Measurements from ENCODE around the gene CACNA2D3. TPM values are rescaled to one million over a fixed set of nuclear protein-coding genes. Genes with fewer than 3 reads are reported as not detected.
"Not testable (repeated sequence)": the region's sequence is repeated elsewhere in the genome, so short reads cannot be mapped to it uniquely, and the experiment has no call there.

Gene CACNA2D3
- polyA plus RNA-seq, 1 donor (not counting 4 experiments of a cell fraction or from before 2014, with no cell fraction given) = 0.08 TPM

DNA sequence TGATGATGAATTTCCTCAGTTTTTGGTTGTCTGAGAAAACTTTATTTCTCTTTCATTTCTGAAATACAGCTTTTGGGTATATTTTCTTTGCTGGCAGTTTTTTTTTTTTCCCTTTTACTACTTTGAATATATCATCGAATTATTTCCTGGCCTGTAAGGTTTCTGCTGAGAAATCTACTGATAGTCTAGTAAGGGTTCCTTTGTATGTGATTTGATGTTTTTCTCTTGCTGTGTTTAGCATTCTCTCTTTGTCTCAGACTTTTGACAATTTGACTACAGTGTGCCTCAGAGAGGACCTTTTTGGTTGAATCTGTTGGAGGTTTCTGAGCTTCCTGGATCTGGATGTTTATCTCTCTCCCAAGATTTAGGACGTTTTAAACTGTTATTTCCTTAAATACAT lies 336.0 kb downstream of the CACNA2D3 start:
- FAIRE-seq = no peak
- no peak for TF ChIP-seq EZH2 (IDR thresholded peaks at IDR 0.05; ENCODE audit: low read length)
- TF ChIP-seq, protein P1, sequence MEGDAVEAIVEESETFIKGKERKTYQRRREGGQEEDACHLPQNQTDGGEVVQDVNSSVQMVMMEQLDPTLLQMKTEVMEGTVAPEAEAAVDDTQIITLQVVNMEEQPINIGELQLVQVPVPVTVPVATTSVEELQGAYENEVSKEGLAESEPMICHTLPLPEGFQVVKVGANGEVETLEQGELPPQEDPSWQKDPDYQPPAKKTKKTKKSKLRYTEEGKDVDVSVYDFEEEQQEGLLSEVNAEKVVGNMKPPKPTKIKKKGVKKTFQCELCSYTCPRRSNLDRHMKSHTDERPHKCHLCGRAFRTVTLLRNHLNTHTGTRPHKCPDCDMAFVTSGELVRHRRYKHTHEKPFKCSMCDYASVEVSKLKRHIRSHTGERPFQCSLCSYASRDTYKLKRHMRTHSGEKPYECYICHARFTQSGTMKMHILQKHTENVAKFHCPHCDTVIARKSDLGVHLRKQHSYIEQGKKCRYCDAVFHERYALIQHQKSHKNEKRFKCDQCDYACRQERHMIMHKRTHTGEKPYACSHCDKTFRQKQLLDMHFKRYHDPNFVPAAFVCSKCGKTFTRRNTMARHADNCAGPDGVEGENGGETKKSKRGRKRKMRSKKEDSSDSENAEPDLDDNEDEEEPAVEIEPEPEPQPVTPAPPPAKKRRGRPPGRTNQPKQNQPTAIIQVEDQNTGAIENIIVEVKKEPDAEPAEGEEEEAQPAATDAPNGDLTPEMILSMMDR (optimal IDR thresholded peaks at IDR 0.05 in 1 of 3, IDR thresholded peaks at IDR 0.05 in 1 of 3, conservative IDR thresholded peaks at IDR 0.05 in 1 of 3; ENCODE audit: extremely low read depth in 1 of 3, insufficient read depth in 2 of 3, low read length in 3 of 3) = no peak
- Histone ChIP-seq H3K9ac (ENCODE audit: control insufficient read depth, extremely low read depth, insufficient read depth, low read length) (no peak overlapping the region), H3K36me3 (ENCODE audit: control insufficient read depth in 2 of 2, extremely low read depth in 1 of 2, insufficient read depth in 2 of 2, low read length in 2 of 2) (no peaks in the 10 kb centered on the region), H3K9me3 (ENCODE audit: control insufficient read depth, low read depth, low read length) (no peaks in the 10 kb centered on the region), H3K9me1 (ENCODE audit: control insufficient read depth, extremely low read depth, insufficient read depth, low read length) (no peaks in the 10 kb centered on the region), H3K4me1 (ENCODE audit: control insufficient read depth, extremely low read depth, insufficient read depth, low read length) (no peaks in the 10 kb centered on the region), H3K4me2 (ENCODE audit: control insufficient read depth, extremely low read depth, insufficient read depth, low read depth, low read length) (no peak overlapping the region), H2AFZ (ENCODE audit: control insufficient read depth, low read length) (no peak overlapping the region), H3K79me2 (ENCODE audit: control insufficient read depth, insufficient read depth, low read length) (no peaks in the 10 kb centered on the region), H3K4me3 (ENCODE audit: control insufficient read depth in 2 of 3, extremely low read depth in 1 of 3, insufficient read depth in 2 of 3, low read depth in 1 of 3, low read length in 3 of 3) (no peak overlapping the region), H3K27ac (ENCODE audit: control insufficient read depth, insufficient read depth, low read length) (no peak overlapping the region), H3K27me3 (ENCODE audit: control insufficient read depth, extremely low read depth, insufficient read depth, low read length) (no peaks in the 10 kb centered on the region), H4K20me1 (ENCODE audit: control insufficient read depth, extremely low read depth, insufficient read depth, low read length) (no peaks in the 10 kb centered on the region)
- DNase-seq (ENCODE audit: low read depth, low spot score) = no peak
- dilution Hi-C loops (cut with MboI; ENCODE audit: extremely low pct_ligation_motif_present, low sequenced_read_pairs) = no loop called here

DNA sequence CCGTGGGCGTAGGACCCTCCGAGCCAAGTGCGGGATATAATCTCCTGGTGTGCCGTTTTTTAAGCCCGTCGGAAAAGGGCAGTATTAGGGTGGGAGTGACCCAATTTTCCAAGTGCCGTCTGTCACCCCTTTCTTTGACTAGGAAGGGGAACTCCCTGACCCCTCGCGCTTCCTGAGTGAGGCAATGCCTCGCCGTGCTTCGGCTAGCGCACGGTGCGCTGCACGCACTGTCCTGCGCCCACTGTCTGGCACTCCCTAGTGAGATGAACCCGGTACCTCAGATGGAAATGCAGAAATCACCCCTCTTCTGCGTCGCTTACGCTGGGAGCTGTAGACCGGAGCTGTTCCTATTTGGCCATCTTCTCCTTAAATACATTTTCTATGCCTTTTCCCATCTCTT lies 342.2 kb downstream of the CACNA2D3 start:
- H4K20me1 ChIP-seq (ENCODE audit: control insufficient read depth, extremely low read depth, insufficient read depth, low read length); H3K9ac ChIP-seq (ENCODE audit: control insufficient read depth, extremely low read depth, insufficient read depth, low read length); DNase-seq (ENCODE audit: low read depth, low spot score); H3K4me3 ChIP-seq (ENCODE audit: control insufficient read depth in 2 of 3, extremely low read depth in 1 of 3, insufficient read depth in 2 of 3, low read depth in 1 of 3, low read length in 3 of 3); dilution Hi-C loops (cut with MboI; ENCODE audit: extremely low pct_ligation_motif_present, low sequenced_read_pairs); H3K27me3 ChIP-seq (ENCODE audit: control insufficient read depth, extremely low read depth, insufficient read depth, low read length); H3K9me1 ChIP-seq (ENCODE audit: control insufficient read depth, extremely low read depth, insufficient read depth, low read length); H3K4me2 ChIP-seq (ENCODE audit: control insufficient read depth, extremely low read depth, insufficient read depth, low read depth, low read length); H3K36me3 ChIP-seq (ENCODE audit: control insufficient read depth in 2 of 2, extremely low read depth in 1 of 2, insufficient read depth in 2 of 2, low read length in 2 of 2); FAIRE-seq; H3K4me1 ChIP-seq (ENCODE audit: control insufficient read depth, extremely low read depth, insufficient read depth, low read length); H2AFZ ChIP-seq (ENCODE audit: control insufficient read depth, low read length); H3K9me3 ChIP-seq (ENCODE audit: control insufficient read depth, low read depth, low read length); H3K27ac ChIP-seq (ENCODE audit: control insufficient read depth, insufficient read depth, low read length); H3K79me2 ChIP-seq (ENCODE audit: control insufficient read depth, insufficient read depth, low read length): not testable (repeated sequence)

DNA sequence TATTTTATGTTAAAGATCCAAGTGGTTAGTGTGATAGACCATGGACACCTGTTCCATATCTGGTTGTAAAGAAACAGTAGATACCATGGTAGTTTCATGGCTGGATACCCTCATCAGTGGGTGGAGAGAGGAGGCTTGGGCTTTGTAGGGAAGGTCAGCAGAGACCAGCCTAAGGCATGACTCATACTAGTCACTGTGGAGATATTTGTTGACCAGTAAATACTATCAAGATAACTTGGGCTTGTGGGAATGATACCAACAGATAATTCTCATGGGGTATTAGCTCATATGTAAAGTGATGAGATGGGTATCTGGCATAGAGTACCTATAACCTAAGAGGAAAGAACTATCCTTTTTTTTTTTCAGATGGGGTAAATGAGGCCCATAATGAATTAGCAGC lies 354.5 kb downstream of the CACNA2D3 start:
- no peak overlapping the region for H3K4me2 ChIP-seq (ENCODE audit: control insufficient read depth, extremely low read depth, insufficient read depth, low read depth, low read length)
- no peaks in the 10 kb centered on the region for H3K79me2 ChIP-seq (ENCODE audit: control insufficient read depth, insufficient read depth, low read length)
- no peaks in the 10 kb centered on the region for H3K36me3 ChIP-seq (ENCODE audit: control insufficient read depth in 2 of 2, extremely low read depth in 1 of 2, insufficient read depth in 2 of 2, low read length in 2 of 2)
- H4K20me1 ChIP-seq (ENCODE audit: control insufficient read depth, extremely low read depth, insufficient read depth, low read length) = no peaks in the 10 kb centered on the region
- H3K4me3 ChIP-seq (ENCODE audit: control insufficient read depth in 2 of 3, extremely low read depth in 1 of 3, insufficient read depth in 2 of 3, low read depth in 1 of 3, low read length in 3 of 3) = no peak overlapping the region
- H3K9me1 ChIP-seq (ENCODE audit: control insufficient read depth, extremely low read depth, insufficient read depth, low read length) = no peaks in the 10 kb centered on the region
- H2AFZ ChIP-seq (ENCODE audit: control insufficient read depth, low read length) = no peak overlapping the region
- H3K27me3 ChIP-seq (ENCODE audit: control insufficient read depth, extremely low read depth, insufficient read depth, low read length) = no peaks in the 10 kb centered on the region
- TF ChIP-seq EZH2 (IDR thresholded peaks at IDR 0.05; ENCODE audit: low read length) = no peak
- TF ChIP-seq, protein P1 (optimal IDR thresholded peaks at IDR 0.05 in 1 of 3, IDR thresholded peaks at IDR 0.05 in 1 of 3, conservative IDR thresholded peaks at IDR 0.05 in 1 of 3; ENCODE audit: extremely low read depth in 1 of 3, insufficient read depth in 2 of 3, low read length in 3 of 3) = no peak
- H3K27ac ChIP-seq (ENCODE audit: control insufficient read depth, insufficient read depth, low read length) = no peak overlapping the region
- dilution Hi-C loops (cut with MboI; ENCODE audit: extremely low pct_ligation_motif_present, low sequenced_read_pairs) = no loop called here
- H3K9me3 ChIP-seq (ENCODE audit: control insufficient read depth, low read depth, low read length) = no peaks in the 10 kb centered on the region
- FAIRE-seq (no peak), DNase-seq (ENCODE audit: low read depth, low spot score) (no peak)
- no peaks in the 10 kb centered on the region for H3K4me1 ChIP-seq (ENCODE audit: control insufficient read depth, extremely low read depth, insufficient read depth, low read length)
- H3K9ac ChIP-seq (ENCODE audit: control insufficient read depth, extremely low read depth, insufficient read depth, low read length) = no peak overlapping the region
